Endothelial cell of hepatic sinusoid (primary cell): Measurements from ENCODE around the gene CMTM2.

Experiments
- in situ Hi-C: cut with HindIII; loops from 2 replicates; pipeline ENCODE4 v1.10.0; 2017; ENCODE audit warnings: low sequenced_read_pairs

Gene CMTM2, protein sequence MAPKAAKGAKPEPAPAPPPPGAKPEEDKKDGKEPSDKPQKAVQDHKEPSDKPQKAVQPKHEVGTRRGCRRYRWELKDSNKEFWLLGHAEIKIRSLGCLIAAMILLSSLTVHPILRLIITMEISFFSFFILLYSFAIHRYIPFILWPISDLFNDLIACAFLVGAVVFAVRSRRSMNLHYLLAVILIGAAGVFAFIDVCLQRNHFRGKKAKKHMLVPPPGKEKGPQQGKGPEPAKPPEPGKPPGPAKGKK

DNA sequence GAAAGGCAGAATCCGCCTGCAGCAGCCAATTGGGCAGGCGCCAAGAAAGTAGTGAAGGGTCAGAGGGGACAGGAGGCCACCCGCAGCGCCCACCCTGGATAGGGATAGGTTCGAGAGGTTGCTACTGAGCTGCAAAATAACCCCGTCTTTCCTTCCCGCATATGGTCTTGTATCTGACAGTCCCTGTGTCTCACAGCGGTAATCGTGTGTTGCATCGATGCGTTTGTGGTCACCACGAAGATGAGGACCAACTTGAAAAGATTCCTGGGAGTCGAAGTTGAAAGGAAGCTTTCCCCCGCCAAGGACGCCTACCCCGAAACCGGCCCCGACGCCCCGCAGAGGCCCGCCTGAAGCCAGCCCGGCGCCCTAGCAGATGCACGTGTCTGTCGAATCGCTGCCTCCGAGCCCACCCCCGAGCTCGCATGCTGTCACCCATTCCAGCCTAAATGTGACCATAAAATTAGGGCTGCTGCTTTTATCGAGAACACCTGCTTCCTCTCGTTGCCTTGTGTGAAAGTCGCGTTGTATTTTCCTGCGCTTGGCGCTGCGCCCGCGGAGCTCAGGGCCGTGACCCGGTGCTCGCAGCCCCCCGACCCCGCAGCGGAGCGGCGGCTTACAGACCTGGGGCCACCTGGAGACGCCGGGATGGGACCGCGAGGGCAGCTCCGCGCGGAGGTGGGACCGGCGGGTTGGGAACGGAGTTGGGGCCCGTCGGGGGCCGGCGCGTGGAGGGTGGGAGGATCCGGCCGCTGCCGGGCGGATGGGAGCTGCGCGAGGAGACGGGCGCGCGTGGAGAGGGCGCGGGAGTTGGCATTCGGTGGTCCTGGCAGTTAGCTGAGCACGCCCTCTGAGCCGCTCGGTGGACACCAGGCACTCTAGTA, at the start of gene CMTM2:
Gene CMTM2 (plus strand): TSS at position 813 of the 881 bp plus-strand sequence. CDS start 145 bp downstream, outside the sequence.
- in situ Hi-C loops = loop anchor here (25.0 kb wide), 1 partner anchor 167 kb away; no protein-coding TSS in a partner anchor

DNA sequence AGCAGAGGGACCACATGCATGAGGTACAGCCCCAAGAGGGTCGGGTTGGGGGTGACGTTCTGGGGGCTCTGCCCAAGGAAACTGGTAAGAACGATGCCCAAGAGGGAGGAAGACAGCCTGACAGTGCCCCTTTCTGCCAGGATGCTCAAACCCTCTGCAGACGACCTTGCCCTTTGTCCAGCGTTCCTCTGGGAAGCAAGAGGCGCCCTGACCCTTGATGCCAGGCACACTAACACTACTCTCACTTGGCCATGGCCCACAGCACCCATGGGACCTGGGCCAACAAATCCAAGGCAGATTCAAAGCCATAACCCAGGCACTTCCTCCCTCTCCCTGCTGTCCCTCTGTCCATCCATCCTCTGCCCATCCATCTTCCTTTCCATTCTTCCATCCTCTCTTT, 49.8 kb upstream of the CMTM2 start:
- in situ Hi-C loops = no loop called here

DNA sequence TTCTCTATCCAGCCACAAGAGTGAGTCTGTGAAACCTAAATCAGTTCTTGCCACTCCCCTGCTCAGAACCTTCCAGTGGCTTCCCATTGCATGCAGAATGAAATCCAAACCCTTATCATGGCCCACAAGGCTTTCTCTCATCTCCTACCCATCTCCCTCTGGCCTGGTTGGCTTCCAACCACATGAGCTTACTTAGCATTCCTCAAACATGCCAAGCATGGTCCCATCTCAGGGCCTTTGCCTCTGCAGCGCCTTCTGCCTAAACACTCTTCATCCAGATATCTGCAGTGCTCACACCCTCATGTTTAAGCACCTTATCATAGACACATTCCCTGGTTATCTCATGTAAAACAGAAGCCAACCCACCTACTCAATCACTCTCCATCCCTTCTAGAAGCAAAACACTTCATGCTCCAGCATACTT, 44.9 kb upstream of the CMTM2 start:
- in situ Hi-C loops = no loop called here

DNA sequence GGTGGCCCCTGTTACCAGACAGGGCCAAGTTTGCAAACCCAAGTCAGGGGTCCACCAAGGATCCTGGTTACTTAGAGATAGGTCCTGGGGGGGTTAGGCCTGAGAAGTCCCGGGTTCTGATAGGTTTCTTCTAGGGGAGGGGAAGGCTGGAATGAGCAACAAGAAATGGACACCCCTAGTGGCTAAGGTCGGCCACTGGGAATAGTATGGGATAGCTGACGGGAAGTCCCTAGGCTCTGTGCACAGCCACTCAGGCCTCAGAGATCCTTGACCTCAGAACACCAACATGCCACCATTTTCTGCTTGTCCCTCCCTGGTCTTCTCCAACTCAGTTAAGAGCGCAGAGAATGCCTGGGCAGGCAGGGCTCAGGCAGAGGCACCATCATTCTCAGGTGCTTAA, 42.7 kb upstream of the CMTM2 start:
- in situ Hi-C loops = no loop called here

DNA sequence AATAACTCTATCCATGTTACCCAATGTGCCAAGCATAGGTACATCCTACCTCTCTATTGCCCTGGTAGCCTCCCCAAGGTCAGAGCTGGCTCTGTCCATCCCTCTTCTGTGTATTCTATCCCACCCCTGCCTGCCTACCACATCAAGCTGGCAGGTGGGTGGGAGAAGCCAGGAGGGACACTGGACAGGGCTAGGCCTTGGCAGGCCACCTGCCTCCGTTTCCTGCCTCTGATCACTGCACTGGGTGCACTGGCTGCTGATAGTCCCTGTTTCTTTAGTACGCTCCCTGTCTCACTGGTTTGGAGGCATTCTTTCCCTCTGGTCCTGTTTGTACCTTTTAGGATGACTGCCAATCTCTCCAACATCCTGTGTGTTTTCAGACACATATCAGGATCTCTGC, 42.0 kb upstream of the CMTM2 start:
- in situ Hi-C loops = no loop called here

DNA sequence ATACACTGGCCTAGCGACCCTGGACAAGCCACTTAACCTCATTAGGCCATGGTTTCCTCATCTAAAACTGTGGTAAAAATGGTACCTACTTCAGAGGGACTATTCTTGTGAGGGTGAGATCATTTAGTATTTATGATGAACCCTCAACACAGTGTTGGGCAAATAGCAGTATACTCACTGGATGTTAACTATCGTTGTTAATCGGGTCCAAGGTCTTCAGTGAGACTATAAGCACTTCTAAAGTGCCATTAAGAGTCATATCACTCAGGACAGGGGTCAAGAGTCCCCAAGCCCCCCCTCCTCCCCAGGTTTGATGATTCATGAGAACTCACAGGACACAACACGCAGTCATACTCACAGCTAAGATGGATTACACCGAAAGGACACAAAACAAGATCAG, 40.4 kb upstream of the CMTM2 start:
- in situ Hi-C loops = no loop called here

DNA sequence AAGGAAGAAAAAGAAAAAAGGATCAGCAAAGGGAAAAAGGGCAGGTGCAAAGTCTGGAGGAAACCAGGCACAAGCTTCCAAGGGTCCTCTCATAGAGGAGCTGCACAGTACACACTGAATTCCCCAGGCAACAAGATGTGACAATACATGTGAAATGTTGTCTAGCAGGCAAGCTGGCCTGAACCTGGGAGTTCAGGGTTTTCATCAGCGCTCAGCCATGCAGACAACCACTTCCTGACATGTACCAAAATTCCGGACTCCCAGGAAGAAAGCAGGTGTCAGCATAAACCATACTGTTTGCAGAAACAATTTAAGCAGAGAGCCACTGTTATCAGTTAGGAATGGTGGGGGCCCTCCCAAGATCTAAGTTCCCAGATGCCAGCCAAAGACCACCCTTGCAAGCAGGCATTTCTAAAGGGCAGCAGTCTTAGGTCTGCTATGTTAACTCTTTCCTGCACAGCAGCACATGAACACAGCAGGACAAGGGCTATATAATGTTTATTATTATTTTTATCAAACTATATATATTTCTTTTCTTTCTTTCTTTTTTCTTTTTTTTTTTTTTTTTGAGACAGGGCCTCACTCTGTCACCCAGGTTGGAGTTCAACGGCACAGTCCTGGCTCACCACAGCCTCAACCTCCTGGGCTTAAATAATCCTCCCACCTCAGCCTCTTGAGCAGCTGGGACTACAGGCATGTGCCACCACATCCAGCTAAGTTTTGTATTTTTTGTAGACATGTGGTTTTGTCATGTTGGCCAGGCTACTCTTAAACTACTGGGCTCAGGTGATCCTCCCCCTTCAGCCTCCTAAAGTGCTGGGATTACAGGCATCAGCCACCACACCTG, 39.4 kb upstream of the CMTM2 start:
- in situ Hi-C loops = no loop called here

DNA sequence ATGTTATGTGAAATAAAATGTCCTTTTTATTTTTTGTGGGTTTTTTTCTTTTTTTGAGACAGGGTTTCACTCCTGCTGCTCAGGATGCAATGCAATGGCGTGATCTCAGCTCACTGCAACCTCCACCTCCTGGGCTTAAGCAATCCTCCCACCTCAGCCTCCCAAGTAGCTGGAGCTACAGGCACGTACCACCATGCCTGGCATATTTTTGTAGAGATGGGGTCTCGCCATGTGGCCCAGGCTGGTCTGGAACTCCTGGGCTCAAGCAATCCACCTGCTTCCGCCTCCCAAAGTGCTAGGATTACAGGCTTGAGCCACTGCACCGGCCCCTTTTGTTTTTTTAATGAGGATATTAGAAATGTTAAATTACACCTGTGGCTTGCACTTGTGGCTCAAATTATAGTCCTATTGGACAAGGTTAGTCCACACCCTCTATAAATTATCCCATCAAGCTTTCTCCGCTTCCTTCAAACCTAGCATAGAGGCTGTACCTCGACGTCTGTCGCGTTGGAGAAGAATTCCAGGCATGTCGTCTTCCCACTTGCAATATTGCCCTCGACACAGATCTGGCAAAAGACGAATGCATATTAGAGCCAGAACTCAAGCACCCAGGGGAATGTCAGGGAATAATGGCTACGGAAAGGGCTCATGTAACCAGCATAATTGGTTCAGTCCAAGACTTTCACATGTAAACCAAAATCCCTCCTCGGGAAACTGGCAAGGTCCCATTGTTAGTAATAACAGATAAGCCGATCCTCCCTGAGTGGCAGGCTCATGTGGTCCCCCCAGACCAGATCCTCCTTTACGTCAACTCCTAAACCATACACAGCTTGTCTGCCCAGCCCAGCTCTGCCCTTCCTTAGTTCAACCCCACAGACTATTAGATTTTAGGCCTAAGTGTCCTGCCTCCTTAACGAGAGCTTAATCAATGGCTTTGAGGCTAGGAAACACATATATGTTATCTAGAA, 37.6 kb upstream of the CMTM2 start:
- in situ Hi-C loops = no loop called here

DNA sequence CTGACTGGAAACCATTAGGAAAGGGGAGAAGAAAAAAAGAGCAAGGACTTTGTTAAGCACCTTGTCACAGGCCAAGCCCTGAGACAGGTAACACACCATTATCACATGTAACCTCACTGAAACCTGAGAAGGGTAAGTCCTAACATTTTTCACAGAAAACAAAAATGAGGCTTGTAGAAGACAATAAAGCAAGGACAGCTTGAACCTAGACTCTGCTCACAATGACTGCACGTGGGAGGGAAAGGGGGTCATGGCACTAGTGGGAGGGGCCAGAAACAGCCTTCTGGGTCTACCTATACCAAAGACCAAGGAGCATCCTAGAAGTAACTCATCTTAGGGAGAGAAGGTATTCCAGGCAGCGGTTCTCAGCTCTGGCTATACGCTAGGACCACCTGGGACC, 36.9 kb upstream of the CMTM2 start:
- in situ Hi-C loops = no loop called here

DNA sequence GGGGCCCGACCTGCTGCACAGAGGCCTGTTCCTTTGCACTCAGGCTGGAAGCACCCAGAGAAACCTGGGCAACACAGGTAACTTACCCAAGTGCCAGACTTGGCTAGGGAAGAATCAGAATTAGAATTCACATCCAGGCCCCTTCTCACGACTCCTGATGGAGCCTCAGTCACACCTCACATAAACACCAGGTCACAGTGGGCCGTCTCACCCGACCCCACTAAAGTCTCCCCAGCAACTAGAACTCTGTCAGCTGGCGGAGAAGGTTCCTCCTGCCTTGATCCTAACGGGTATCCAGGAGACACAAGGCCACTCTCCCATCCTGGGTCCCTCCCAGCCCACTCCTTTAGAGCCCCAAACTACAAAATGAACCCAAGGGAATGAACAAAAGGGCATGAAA, 35.7 kb upstream of the CMTM2 start:
- in situ Hi-C loops = no loop called here

DNA sequence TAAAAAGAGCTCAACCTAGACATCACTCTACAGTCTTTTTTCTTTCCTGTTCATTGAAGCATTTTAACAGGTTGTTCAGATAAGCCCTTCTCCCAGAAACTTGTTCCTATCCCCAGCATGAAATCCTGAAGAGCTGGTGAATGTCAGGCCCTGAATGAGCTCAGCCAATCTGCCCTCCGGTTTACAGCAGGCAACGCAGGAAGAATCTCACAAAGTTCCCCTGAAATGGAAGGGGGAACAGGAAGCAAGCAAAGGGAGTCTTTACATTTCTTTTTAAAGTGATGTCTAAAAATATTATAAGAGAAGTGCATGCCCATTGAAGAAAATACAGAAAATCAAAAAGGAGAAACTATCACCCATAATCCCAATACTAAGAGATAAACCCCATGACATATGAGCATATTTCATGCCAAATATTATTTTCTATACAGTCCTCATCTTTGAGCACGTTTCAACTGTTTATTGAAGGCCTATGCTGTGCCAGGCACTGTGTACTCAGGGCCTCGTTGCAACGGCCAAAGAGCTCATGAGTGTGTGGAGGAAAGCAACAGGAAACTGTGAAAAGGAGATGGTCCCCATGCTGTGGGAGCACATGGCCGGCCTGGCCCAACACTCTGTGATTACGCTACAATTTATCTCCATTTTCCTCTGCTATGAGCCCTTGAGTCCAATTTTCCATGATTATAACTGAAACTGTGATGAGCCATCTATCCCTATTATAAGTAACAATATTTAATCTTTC, 35.1 kb upstream of the CMTM2 start:
- in situ Hi-C loops = no loop called here

DNA sequence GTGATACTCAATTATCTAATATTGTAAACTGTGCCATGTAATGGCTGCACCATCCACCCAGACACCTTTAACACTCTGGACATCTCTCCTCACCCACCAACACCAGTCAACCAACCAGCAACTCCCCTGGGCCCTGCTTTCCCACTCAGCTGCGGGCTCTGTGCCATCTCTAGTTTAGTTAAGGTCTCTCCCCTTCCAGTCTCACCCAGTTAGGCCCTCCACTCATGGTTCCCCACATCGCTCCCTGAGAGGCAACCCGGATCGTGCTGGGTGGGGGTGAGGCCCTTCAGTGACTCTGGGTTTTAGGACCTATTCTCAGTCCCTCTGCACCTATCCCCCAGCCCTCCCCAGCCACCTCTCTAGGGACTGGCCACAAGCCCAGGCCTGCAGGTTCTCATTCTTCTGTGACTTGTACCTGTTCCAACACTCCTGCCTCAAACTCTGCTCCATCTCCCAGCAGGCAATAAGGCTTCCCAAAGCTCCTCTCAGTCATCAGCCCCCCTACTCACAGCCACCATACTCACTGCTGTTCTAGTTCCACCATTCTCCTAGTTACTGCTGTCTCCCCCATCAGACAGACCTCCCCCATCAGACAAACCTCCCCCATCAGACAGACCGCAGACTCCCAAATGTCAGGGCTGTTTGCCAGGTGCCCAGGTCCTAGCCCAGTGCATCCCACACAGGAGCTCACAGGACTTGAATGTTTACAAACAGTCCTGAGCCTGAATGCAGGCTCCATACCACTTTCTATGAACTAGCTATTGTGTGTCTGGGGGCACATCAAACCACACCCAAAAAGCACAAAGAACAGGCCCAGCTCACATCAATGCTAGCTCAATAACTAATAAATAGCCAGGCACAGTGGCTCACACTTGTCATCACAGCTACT, 31.9 kb upstream of the CMTM2 start:
- in situ Hi-C loops = no loop called here

DNA sequence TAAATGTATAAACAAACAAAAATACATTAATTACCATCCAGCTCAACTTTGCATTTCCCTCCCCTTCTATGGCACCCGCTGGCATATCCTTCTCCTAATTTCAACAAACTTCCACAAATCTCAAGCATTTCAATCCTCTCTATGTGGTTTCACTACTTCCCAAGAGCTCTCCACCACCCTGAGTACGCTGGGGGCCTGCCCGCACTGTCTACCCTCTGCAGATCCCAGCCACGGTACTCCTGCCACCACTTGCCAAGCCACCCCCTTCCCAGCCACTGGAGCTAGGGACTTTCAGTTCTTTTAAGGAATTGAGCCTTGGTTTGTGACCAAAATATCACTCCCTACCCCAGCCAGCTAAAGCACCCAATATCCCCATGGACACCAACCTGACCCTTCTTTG, 31.2 kb upstream of the CMTM2 start:
- in situ Hi-C loops = no loop called here

DNA sequence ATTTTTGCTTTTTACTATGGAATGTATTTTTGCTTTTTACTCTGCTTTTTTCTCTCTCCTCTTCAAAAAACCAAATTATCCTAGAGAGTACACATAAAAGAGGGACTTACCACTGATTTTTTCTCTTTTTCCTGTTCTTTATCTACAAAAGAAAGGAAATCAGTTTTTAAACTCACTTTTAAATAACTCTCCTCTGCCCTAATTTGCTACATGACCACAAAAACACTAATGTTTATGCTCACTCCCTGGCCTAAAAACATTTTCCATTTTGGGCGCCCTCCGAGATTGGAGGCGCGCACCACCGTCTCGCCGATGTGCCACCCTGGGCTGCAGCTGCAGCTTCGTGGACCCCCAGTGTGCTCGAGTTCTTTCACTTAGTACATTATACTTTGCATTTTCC, 30.4 kb upstream of the CMTM2 start:
- in situ Hi-C loops = no loop called here

DNA sequence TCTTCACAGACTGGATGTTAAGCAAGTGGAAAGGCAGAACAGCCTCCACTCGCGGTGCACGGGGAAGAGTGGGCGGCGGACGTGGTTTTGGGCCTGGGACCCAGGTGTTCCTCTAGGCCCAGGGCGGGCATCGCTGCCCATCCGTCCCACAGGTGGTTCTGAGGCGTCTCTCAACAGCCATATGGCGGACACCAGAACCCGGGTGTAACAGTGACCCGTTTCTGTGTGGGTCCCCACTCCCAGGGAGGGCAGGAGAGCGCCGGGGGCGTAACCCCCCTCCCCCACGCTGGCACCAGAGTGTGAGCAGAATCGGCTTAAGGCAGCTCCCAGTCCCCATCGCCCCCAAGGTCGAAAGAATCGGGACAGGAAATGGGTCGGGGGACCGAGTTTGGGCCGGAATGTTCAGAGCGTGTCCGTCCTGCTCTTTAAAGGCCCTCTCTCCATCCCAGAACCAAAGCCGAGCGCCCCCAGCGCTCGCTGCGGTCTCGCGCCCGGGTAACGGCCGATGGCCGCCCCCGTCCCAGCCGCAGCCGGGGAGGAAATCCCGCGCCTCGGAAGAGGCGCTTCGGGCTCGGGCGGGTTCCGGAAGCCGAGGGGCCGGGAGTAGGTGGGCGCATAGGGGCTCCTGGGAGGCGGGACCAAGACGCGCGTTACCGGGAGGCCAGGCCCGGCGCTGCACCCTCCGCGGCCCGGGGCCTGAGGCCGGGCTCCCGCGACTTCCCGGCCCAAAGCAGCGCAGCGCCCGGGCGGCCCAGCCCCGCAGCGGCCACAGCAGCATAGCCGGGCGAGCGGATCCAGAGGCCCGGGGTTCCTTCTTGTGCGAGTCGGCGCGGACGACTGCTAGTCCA, 29.8 kb upstream of the CMTM2 start, which contains the start of gene TK2:
Gene TK2 (minus strand): TSS at position 839 of the 848 bp plus-strand sequence. CDS start 61 bp downstream, at position 778.
- in situ Hi-C loops = no loop called here

DNA sequence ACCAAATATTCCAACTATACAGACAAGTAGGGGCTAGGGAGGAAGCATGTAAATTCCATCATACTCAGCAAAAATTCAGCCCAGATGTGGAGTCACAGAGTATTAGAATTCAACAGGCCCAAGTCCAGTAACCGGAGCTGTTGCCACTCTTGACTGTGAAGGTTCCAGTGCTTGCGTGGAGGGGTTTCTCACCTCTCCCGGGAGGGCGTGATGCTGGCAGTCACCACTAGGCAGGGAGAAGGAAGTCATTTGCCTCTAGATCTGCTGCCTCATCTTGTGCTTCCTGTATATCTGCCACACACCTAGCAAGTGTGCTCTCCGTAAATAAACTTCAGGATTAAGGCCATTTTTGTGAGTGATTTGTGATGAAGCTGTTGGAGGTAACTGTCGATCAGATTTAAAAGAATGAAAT, 27.9 kb upstream of the CMTM2 start:
- in situ Hi-C loops = no loop called here

DNA sequence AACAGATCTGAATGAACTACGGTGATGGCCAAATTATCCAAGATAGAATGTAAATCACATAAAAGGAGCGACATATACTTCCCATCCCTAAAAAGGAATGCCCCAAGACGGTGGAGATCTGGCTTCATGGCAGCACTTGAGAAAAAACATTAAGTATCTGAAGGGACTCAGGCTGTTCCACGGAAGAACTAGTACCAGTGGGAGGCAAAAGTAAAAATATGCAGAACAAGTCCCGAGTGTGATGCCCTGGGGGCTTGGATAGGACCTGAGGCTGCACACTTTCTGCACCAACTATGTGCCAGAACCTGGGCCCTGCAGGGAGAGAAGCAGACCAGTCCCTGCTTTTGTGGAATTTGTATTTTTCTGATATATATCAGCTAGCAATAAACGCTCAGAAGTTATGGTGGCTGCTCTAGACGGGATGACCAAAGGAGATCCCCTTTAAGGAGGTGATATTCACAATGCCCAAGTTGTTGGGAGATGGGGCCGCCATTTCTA, 27.4 kb upstream of the CMTM2 start:
- in situ Hi-C loops = no loop called here
